ENCODE data around the gene NLRP13.

- no peak for TF ChIP-seq POLR2AphosphoS5 (IDR thresholded peaks at IDR 0.05; ENCODE audit: borderline replicate concordance, low read depth, low read length)
- TF ChIP-seq EZH2 (IDR thresholded peaks at IDR 0.05), result no peak
- no peak for TF ChIP-seq FOXP2 (optimal IDR thresholded peaks at IDR 0.05; ENCODE audit: control extremely low read depth, extremely low read length, insufficient read depth)
Measured at GRCh38 chr19:55855160-55855559, 77.0 kb downstream of the NLRP13 start.

All from SK-N-MC (cell line).